Measurements from ENCODE around the gene UNC5C. TPM values are rescaled to one million over a fixed set of nuclear protein-coding genes. Genes with fewer than 3 reads are reported as not detected.
"Not testable (repeated sequence)": the region's sequence is repeated elsewhere in the genome, so short reads cannot be mapped to it uniquely, and the experiment has no call there.

The UNC5C gene
- total RNA-seq, 1 experiment from 2014 or later: not detected

DNA sequence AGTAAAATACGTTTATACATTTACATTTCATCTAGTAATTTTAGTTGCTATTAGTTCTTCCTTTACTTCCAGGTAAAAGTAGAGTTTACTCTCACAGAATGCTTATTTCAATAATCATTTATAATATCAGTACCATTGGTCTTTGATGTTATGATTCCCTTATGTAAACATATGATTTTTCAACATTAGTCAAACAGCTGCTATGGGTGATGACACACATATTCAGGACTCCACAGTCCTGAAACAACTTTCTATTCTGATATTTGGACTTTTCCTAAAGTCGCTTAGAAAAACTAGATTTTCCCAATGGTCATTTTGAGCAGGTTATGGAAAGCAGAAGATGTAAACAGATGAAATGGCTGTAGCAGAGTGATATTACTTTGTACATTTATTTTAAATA lies 369.8 kb downstream of the UNC5C start:
- in situ Hi-C loops (cut with HindIII; ENCODE audit: low sequenced_read_pairs): no loop called here
- no peak for DNase-seq (ENCODE audit: low spot score)

DNA sequence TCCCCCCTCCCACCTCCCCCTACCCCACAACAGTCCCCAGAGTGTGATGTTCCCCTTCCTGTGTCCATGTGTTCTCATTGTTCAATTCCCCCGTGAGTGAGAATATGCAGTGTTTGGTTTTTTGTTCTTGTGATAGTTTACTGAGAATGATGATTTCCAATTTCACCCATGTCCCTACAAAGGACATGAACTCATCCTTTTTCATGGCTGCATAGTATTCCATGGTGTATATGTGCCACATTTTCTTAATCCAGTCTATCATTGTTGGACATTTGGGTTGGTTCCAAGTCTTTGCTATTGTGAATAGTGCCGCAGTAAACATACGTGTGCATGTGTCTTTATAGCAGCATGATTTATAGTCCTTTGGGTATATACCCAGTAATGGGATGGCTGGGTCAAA lies 377.4 kb downstream of the UNC5C start:
- in situ Hi-C loops (cut with HindIII; ENCODE audit: low sequenced_read_pairs): not testable (repeated sequence)

GRCh38 chr4:95170176-95170575 lies 378.6 kb downstream of the UNC5C start:
- DNase-seq (ENCODE audit: low spot score): no peak
- in situ Hi-C loops (cut with HindIII; ENCODE audit: low sequenced_read_pairs): no loop called here

More for the DNA sequence above, 377.4 kb downstream of the UNC5C start:
- DNase-seq (ENCODE audit: low spot score): not testable (repeated sequence)

DNA sequence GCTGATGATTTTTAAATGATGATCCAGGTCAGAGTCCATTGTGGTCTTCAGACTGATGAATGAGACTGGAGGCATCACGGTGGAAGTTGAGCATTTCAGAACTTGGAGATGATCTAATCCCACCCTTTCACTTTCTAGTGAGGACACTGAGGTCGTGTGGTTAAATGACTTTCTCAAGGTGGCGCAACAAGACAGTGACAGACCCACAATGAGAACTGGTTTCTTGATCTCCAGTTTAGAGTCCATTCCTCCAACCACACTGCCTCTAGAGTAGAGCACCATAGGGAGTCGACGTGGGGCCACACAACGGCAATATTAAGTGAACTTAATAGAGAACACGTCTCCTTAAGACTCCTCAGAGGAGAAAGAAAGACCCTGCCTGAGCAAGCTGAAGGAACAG lies 381.0 kb downstream of the UNC5C start:
- in situ Hi-C loops (cut with HindIII; ENCODE audit: low sequenced_read_pairs): no loop called here
- no peak for DNase-seq (ENCODE audit: low spot score)

GRCh38 chr4:95165926-95166524 lies 382.7 kb downstream of the UNC5C start:
- peak; percentile 80 for DNase-seq (ENCODE audit: low spot score)
- in situ Hi-C loops (cut with HindIII; ENCODE audit: low sequenced_read_pairs): no loop called here

GRCh38 chr4:95162867-95163266 lies 385.9 kb downstream of the UNC5C start:
- no peak for DNase-seq (ENCODE audit: low spot score)
- in situ Hi-C loops (cut with HindIII; ENCODE audit: low sequenced_read_pairs): no loop called here

GRCh38 chr4:95161781-95162469 lies 386.8 kb downstream of the UNC5C start:
- in situ Hi-C loops (cut with HindIII; ENCODE audit: low sequenced_read_pairs): no loop called here
- no peak for DNase-seq (ENCODE audit: low spot score)

GRCh38 chr4:95159384-95159783 lies 389.4 kb downstream of the UNC5C start:
- no peak for DNase-seq (ENCODE audit: low spot score)
- in situ Hi-C loops (cut with HindIII; ENCODE audit: low sequenced_read_pairs): no loop called here

DNA sequence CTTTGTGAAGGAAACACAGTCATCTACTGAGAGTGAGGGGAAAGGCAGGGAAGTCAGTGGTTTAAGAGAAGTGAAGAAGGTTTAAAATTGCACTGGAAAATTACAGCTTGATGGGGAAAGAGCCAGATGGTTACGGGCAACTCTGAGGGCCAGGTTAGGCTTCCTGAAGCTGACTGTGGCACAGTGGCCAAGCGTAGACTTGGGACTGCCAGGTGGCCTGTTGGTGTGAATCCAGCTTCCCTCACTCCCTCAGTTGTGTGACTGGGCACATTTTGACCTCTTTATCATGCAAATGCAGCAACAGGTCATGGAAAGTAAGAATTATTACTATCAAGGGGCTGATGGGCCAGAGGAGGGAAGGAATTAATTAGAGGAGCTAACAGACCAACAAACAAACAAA lies 390.1 kb downstream of the UNC5C start:
- DNase-seq (ENCODE audit: low spot score): peak; percentile 68
- in situ Hi-C loops (cut with HindIII; ENCODE audit: low sequenced_read_pairs): no loop called here

- in situ Hi-C loops (cut with HindIII; ENCODE audit: low sequenced_read_pairs): no loop called here
- DNase-seq (ENCODE audit: low spot score): no peak
Measured at GRCh38 chr4:95158045-95158444, 390.7 kb downstream of the UNC5C start.

DNA sequence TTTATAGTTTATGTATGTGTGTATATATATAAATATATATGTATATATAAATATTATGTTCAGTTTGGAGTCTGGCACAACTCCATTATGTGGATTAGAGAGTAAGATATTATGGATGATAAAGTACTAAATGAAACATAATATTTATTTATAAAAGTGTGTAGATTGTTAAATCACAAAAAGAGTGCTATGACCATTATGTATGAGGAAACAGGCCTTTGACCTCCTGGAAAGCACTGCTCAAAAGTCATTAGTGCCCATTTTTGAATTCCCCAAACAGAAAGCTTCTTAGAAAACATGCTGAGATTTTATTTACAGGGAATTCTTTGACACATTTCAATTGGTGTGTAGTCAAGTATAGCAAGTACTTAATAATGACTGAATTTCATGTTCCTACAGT lies 391.2 kb downstream of the UNC5C start:
- DNase-seq (ENCODE audit: low spot score): no peak
- in situ Hi-C loops (cut with HindIII; ENCODE audit: low sequenced_read_pairs): no loop called here

GRCh38 chr4:95156452-95156765 lies 392.4 kb downstream of the UNC5C start:
- in situ Hi-C loops (cut with HindIII; ENCODE audit: low sequenced_read_pairs): no loop called here
- no peak for DNase-seq (ENCODE audit: low spot score)

- in situ Hi-C loops (cut with HindIII; ENCODE audit: low sequenced_read_pairs): no loop called here
- peak; percentile 34 for DNase-seq (ENCODE audit: low spot score)
Measured at GRCh38 chr4:95155759-95156451, 392.9 kb downstream of the UNC5C start.

GRCh38 chr4:95153182-95153581 lies 395.6 kb downstream of the UNC5C start:
- DNase-seq (ENCODE audit: low spot score): no peak
- in situ Hi-C loops (cut with HindIII; ENCODE audit: low sequenced_read_pairs): no loop called here

GRCh38 chr4:95151255-95151654 lies 397.5 kb downstream of the UNC5C start:
- no peak for DNase-seq (ENCODE audit: low spot score)
- in situ Hi-C loops (cut with HindIII; ENCODE audit: low sequenced_read_pairs): no loop called here

GRCh38 chr4:95142932-95143331 lies 405.8 kb downstream of the UNC5C start:
- DNase-seq (ENCODE audit: low spot score): no peak
- in situ Hi-C loops (cut with HindIII; ENCODE audit: low sequenced_read_pairs): no loop called here

- no peak for DNase-seq (ENCODE audit: low spot score)
- in situ Hi-C loops (cut with HindIII; ENCODE audit: low sequenced_read_pairs): no loop called here
Measured at GRCh38 chr4:95141361-95141760, 407.4 kb downstream of the UNC5C start.

GRCh38 chr4:95139424-95139823 lies 409.3 kb downstream of the UNC5C start:
- DNase-seq (ENCODE audit: low spot score); in situ Hi-C loops (cut with HindIII; ENCODE audit: low sequenced_read_pairs): not testable (repeated sequence)

DNA sequence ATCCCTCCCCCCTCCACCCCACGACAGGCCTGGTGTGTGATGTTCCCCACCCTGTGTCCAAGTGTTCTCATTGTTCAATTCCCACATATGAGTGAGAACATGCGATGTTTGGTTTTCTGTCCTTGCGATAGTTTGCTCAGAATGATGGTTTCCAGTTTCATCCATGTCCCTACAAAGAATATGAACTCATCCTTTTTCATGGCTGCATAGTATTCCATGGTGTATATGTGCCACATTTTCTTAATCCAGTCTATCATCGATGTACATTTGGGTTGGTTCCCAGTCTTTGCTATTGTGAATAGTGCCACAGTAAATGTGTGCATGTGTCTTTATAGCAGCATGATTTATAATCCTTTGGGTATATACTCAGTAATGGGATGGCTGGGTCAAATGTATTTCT lies 414.8 kb downstream of the UNC5C start:
- DNase-seq (ENCODE audit: low spot score); in situ Hi-C loops (cut with HindIII; ENCODE audit: low sequenced_read_pairs): not testable (repeated sequence)

GRCh38 chr4:95129821-95130311 lies 418.9 kb downstream of the UNC5C start:
- in situ Hi-C loops (cut with HindIII; ENCODE audit: low sequenced_read_pairs): no loop called here
- no peak for DNase-seq (ENCODE audit: low spot score)

Measured in G401 (cell line).